ENCODE data around the gene RSKR.

DNA sequence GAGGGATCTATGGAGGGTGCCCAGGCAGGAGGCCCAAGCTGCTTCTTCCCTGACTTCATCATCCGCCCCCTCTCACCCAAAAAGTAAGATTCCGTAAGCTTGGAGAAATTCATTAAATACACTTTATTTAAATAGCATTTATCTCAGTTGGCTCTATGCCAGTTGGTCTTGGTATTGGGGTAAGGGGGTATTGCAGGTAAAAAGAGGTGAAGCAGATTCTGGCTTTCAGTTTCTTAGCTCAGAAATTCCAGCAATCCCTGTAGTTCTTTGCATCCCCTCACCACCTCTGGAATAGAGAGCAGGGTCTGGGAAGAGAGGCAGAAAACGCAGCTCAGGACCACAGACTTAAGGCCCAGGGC, 36.5 kb downstream of the RSKR start:
- TF ChIP-seq, protein P1, sequence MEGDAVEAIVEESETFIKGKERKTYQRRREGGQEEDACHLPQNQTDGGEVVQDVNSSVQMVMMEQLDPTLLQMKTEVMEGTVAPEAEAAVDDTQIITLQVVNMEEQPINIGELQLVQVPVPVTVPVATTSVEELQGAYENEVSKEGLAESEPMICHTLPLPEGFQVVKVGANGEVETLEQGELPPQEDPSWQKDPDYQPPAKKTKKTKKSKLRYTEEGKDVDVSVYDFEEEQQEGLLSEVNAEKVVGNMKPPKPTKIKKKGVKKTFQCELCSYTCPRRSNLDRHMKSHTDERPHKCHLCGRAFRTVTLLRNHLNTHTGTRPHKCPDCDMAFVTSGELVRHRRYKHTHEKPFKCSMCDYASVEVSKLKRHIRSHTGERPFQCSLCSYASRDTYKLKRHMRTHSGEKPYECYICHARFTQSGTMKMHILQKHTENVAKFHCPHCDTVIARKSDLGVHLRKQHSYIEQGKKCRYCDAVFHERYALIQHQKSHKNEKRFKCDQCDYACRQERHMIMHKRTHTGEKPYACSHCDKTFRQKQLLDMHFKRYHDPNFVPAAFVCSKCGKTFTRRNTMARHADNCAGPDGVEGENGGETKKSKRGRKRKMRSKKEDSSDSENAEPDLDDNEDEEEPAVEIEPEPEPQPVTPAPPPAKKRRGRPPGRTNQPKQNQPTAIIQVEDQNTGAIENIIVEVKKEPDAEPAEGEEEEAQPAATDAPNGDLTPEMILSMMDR (IDR thresholded peaks at IDR 0.05), result no peak
- TF ChIP-seq EZH2 (IDR thresholded peaks at IDR 0.05), result no peak
